Measurements from ENCODE around the gene HLF. TPM values are rescaled to one million over a fixed set of nuclear protein-coding genes. Genes with fewer than 3 reads are reported as not detected.

HLF gene
- total and polyA plus RNA-seq, 4 donors: 8.0 to 59.3 (median 24.6) TPM

DNA sequence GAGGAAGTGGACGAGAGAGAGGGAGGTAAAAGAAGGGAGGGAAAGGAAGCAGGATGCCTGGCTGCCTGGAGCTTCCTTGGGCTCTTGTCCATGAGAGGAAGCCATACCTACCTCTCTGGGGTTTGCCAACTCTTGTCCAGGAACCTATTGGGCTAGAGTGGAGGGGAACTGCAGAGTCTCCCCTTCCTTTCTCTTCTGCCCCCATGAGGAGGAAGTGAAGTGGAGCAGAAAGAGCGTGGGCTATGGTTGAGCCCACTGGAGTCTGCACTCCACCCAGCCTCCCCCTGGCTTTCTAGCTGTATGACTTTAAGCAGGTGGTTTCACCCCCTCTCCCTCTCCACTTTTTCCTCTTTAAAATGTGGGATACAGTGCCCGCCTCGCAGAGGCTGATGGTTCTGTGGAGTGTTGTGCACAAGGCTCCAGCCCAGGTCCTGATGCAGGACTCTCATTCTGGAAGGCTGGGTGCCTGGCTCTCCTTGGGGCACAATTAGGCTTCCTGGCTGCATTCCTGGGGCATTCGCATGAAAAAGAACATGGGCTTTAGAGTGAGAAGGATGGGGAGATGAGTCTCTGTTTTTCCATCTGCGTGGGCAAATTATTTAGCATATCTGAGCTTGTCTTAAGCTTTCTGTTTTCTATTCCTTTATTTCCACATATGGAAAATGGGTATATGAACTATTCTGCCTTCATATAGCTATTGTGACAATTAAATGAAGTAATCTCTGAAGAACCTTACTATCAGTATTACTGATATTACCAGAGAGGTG, 40.7 kb downstream of the HLF start (continued):
- TF ChIP-seq GABPA (IDR thresholded peaks at IDR 0.05 in 1 of 2, conservative IDR thresholded peaks at IDR 0.05 in 1 of 2): no peak
- no peak for TF ChIP-seq NR2F2 (IDR thresholded peaks at IDR 0.05)
- no peak for TF ChIP-seq YY1 (IDR thresholded peaks at IDR 0.05)
- no peak for TF ChIP-seq SP1 (IDR thresholded peaks at IDR 0.05)
- TF ChIP-seq TAF1 (conservative IDR thresholded peaks at IDR 0.05): no peak
- no peak for TF ChIP-seq HNF4G (IDR thresholded peaks at IDR 0.05)
- TF ChIP-seq, protein P1, sequence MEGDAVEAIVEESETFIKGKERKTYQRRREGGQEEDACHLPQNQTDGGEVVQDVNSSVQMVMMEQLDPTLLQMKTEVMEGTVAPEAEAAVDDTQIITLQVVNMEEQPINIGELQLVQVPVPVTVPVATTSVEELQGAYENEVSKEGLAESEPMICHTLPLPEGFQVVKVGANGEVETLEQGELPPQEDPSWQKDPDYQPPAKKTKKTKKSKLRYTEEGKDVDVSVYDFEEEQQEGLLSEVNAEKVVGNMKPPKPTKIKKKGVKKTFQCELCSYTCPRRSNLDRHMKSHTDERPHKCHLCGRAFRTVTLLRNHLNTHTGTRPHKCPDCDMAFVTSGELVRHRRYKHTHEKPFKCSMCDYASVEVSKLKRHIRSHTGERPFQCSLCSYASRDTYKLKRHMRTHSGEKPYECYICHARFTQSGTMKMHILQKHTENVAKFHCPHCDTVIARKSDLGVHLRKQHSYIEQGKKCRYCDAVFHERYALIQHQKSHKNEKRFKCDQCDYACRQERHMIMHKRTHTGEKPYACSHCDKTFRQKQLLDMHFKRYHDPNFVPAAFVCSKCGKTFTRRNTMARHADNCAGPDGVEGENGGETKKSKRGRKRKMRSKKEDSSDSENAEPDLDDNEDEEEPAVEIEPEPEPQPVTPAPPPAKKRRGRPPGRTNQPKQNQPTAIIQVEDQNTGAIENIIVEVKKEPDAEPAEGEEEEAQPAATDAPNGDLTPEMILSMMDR (IDR thresholded peaks at IDR 0.05; ENCODE audit: low read depth, low read length, missing input control): no peak
- TF ChIP-seq FOXA2 (IDR thresholded peaks at IDR 0.05): no peak

DNA sequence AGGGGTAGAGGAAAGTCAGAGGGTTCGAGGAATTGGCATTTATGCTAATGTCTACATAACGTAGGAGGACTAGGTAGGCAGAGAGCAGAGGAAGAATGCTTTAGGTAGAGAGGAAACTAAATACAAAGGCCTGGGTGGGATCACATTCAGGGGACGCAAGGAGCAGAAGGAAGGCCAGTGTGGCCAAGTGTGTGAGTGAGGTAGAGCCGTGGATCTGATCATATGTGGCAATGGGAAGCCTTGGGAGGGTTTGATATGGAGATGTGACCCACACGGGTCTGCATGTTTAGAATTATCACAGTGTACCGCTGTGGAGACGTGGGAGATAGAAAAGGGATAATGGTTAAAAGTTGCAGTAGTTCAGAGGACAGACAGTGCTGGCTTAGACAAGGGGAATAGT, 43.1 kb downstream of the HLF start:
- 92% methylated on average over 7 of the region's 7 CpGs for WGBS
- no peaks in the 10 kb centered on the region for H3K9me3 ChIP-seq (ENCODE audit: control insufficient read depth in 4 of 4, low read length in 3 of 4)

DNA sequence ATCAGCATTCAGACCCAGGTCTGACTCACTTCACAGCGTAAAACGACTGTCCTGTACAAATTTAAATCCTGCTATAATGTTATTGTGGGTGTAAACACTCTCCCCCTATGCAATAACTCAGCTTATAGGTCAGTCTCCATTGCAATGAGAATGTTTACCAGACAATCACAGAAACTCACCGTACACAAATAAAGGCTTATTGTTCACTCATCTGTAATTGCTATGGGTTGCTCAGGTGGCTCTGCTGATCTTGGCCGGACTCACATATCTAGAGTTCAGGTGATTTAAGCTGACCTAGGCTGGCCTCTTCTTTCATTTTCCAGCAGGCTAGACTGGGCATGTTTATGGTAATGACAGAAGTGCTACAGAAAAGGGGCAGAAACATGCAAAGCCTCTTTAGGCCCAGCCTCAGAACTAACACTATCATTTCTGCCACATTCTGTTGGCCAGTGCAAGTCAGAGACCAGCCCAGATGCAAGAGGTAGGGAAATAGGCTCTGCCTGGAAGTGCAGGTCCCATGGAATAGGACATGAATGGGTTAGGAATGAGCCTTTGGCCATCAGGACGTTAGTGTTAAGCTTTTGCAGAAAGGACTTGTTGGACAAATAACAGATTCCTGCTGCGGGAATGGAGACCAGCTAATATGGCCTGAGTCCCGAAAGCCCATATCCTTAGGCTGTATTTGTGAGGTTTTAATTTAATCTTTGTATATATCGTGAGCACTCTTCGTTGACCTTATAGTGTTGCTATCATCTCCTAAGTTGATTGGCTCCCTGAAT, 44.0 kb downstream of the HLF start:
- Histone ChIP-seq H3K36me3 (ENCODE audit: control insufficient read depth in 4 of 4, insufficient read depth in 3 of 4, low read depth in 1 of 4, low read length in 3 of 4) (peaks cover 0 to 12% (median 4%) of the 10 kb centered on the region in 4 donors), H3K4me3 (ENCODE audit: low read depth in 1 of 3, low read length in 3 of 3) (no peak overlapping the region), H3K27me3 (ENCODE audit: control insufficient read depth in 4 of 4, insufficient read depth in 4 of 4, low read length in 3 of 4) (no peaks in the 10 kb centered on the region), H3K4me1 (ENCODE audit: control insufficient read depth in 4 of 4, insufficient read depth in 4 of 4, low read length in 3 of 4) (peaks cover 7 to 27% (median 21%) of the 10 kb centered on the region in 4 donors), H3K9me3 (ENCODE audit: control insufficient read depth in 4 of 4, low read length in 3 of 4) (no peaks in the 10 kb centered on the region), H3K27ac (ENCODE audit: low read depth in 1 of 2, low read length in 2 of 2) (no peak overlapping the region), H3K9ac (ENCODE audit: low read depth in 1 of 2, low read length in 2 of 2) (no peak overlapping the region)
- DNase-seq (ENCODE audit: low spot score): no peak
- WGBS: 78% methylated on average over 9 of the region's 9 CpGs
- TF ChIP-seq FOXA1 (IDR thresholded peaks at IDR 0.05): no peak
- TF ChIP-seq HNF4A (conservative IDR thresholded peaks at IDR 0.05): no peak
- no peak for TF ChIP-seq HNF4G (IDR thresholded peaks at IDR 0.05)
- TF ChIP-seq, protein P1 (IDR thresholded peaks at IDR 0.05; ENCODE audit: low read depth, low read length, missing input control): no peak
- TF ChIP-seq TAF1 (conservative IDR thresholded peaks at IDR 0.05): no peak
- TF ChIP-seq, protein P2, sequence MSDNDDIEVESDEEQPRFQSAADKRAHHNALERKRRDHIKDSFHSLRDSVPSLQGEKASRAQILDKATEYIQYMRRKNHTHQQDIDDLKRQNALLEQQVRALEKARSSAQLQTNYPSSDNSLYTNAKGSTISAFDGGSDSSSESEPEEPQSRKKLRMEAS (IDR thresholded peaks at IDR 0.05): no peak
- no peak for TF ChIP-seq NR2F2 (IDR thresholded peaks at IDR 0.05)
- no peak for TF ChIP-seq GABPA (IDR thresholded peaks at IDR 0.05 in 1 of 2, conservative IDR thresholded peaks at IDR 0.05 in 1 of 2)
- TF ChIP-seq, protein P3, sequence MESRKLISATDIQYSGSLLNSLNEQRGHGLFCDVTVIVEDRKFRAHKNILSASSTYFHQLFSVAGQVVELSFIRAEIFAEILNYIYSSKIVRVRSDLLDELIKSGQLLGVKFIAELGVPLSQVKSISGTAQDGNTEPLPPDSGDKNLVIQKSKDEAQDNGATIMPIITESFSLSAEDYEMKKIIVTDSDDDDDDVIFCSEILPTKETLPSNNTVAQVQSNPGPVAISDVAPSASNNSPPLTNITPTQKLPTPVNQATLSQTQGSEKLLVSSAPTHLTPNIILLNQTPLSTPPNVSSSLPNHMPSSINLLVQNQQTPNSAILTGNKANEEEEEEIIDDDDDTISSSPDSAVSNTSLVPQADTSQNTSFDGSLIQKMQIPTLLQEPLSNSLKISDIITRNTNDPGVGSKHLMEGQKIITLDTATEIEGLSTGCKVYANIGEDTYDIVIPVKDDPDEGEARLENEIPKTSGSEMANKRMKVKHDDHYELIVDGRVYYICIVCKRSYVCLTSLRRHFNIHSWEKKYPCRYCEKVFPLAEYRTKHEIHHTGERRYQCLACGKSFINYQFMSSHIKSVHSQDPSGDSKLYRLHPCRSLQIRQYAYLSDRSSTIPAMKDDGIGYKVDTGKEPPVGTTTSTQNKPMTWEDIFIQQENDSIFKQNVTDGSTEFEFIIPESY (IDR thresholded peaks at IDR 0.05): no peak
- TF ChIP-seq JUND (IDR thresholded peaks at IDR 0.05): no peak
- TF ChIP-seq, protein P4, sequence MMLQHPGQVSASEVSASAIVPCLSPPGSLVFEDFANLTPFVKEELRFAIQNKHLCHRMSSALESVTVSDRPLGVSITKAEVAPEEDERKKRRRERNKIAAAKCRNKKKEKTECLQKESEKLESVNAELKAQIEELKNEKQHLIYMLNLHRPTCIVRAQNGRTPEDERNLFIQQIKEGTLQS (IDR thresholded peaks at IDR 0.05): no peak

More for the DNA sequence above, 43.1 kb downstream of the HLF start:
- no peaks in the 10 kb centered on the region for H3K27me3 ChIP-seq (ENCODE audit: control insufficient read depth in 4 of 4, insufficient read depth in 4 of 4, low read length in 3 of 4)
- DNase-seq (ENCODE audit: low spot score): no peak
- peaks cover 0 to 4% (median under 1%) of the 10 kb centered on the region in 4 donors for H3K36me3 ChIP-seq (ENCODE audit: control insufficient read depth in 4 of 4, insufficient read depth in 3 of 4, low read depth in 1 of 4, low read length in 3 of 4)
- TF ChIP-seq, protein P3 (IDR thresholded peaks at IDR 0.05): no peak
- TF ChIP-seq SP1 (IDR thresholded peaks at IDR 0.05) (no peak), FOXA2 (IDR thresholded peaks at IDR 0.05) (no peak), TAF1 (conservative IDR thresholded peaks at IDR 0.05) (no peak)
- no peak overlapping the region for H3K27ac ChIP-seq (ENCODE audit: low read depth in 1 of 2, low read length in 2 of 2)
- peaks cover 7 to 36% (median 29%) of the 10 kb centered on the region in 4 donors for H3K4me1 ChIP-seq (ENCODE audit: control insufficient read depth in 4 of 4, insufficient read depth in 4 of 4, low read length in 3 of 4)
- H3K9ac ChIP-seq (ENCODE audit: low read depth in 1 of 2, low read length in 2 of 2): no peak overlapping the region
- no peak overlapping the region for H3K4me3 ChIP-seq (ENCODE audit: low read depth in 1 of 3, low read length in 3 of 3)

Measured in liver (tissue), 9 donors.